ACC112 (cell line): ENCODE measurements around the gene STRN3.
"Not testable (repeated sequence)": the region's sequence is repeated elsewhere in the genome, so short reads cannot be mapped to it uniquely, and the experiment has no call there.

ENCODE experiments used
- H2AFZ ChIP-seq: fragments of 200-600 bp; sonication (generic); one replicate; pipeline ENCODE4 v1.6.0; 2017; ENCODE audit warnings: antibody characterized with exemption, low read length; ENCODE audit not compliant: unreplicated experiment
- H3K27ac ChIP-seq: fragments of 200-600 bp; sonication (generic); 2 replicates; pipeline ENCODE4 v1.5.1; 2014; ENCODE audit warnings: low read depth, mild to moderate bottlenecking, antibody characterized with exemption, low read length, moderate library complexity
- H3K27me3 ChIP-seq: fragments of 200-600 bp; sonication (generic); 2 replicates; pipeline ENCODE4 v1.6.1; 2014; ENCODE audit warnings: mild to moderate bottlenecking, antibody characterized with exemption, low read length, moderate library complexity, mixed read lengths; ENCODE audit not compliant: insufficient read depth
- H3K36me3 ChIP-seq: fragments of 200-600 bp; sonication (generic); 2 replicates; pipeline ENCODE4 v1.6.1; 2016; ENCODE audit warnings: mild to moderate bottlenecking, antibody characterized with exemption, low read length, moderate library complexity, mixed read lengths; ENCODE audit not compliant: insufficient read depth
- H3K4me1 ChIP-seq: fragments of 200-600 bp; sonication (generic); one replicate; pipeline ENCODE4 v1.6.1; 2016; ENCODE audit warnings: low read length, mixed read lengths; ENCODE audit not compliant: insufficient read depth, unreplicated experiment, control insufficient read depth
- H3K4me3 ChIP-seq: fragments of 200-600 bp; sonication (generic); 2 replicates; pipeline ENCODE4 v1.5.1; 2014; ENCODE audit warnings: mild to moderate bottlenecking, low read depth, low read length
- H3K79me2 ChIP-seq: fragments of 200-600 bp; sonication (generic); one replicate; pipeline ENCODE4 v1.6.0; 2016; ENCODE audit warnings: low read length; ENCODE audit not compliant: control insufficient read depth, unreplicated experiment, insufficient read depth

Gene STRN3

GRCh38 chr14:31021576-31021949 lies 4.6 kb downstream of the STRN3 start:
- Histone ChIP-seq H3K79me2 (peaks cover 82% of the 10 kb centered on the region), H2AFZ (no peak overlapping the region), H3K27me3 (no peaks in the 10 kb centered on the region), H3K27ac (no peak overlapping the region), H3K4me1 (peaks cover 21% of the 10 kb centered on the region), H3K36me3 (peaks cover 22% of the 10 kb centered on the region), H3K4me3 (no peak overlapping the region)

- H3K4me3 ChIP-seq, result no peak overlapping the region
- H2AFZ ChIP-seq, result no peak overlapping the region
- H3K27me3 ChIP-seq, result no peaks in the 10 kb centered on the region
- H3K4me1 ChIP-seq, result peaks cover 21% of the 10 kb centered on the region
- peaks cover 85% of the 10 kb centered on the region for H3K79me2 ChIP-seq
- H3K36me3 ChIP-seq, result peaks cover 22% of the 10 kb centered on the region
- H3K27ac ChIP-seq, result no peak overlapping the region
These were observed 5.2 kb downstream of the STRN3 start for GRCh38 chr14:31020834-31021575.

GRCh38 chr14:31018057-31018645 lies 8.0 kb downstream of the STRN3 start:
- H3K79me2 ChIP-seq, result peaks cover 82% of the 10 kb centered on the region
- peaks cover 22% of the 10 kb centered on the region for H3K36me3 ChIP-seq
- no peak overlapping the region for H3K4me3 ChIP-seq
- H3K27ac ChIP-seq, result no peak overlapping the region
- no peak overlapping the region for H2AFZ ChIP-seq
- peaks cover 7% of the 10 kb centered on the region for H3K4me1 ChIP-seq
- no peaks in the 10 kb centered on the region for H3K27me3 ChIP-seq

GRCh38 chr14:31013841-31014240 lies 12.3 kb downstream of the STRN3 start:
- no peak overlapping the region for H3K4me3 ChIP-seq
- no peaks in the 10 kb centered on the region for H3K27me3 ChIP-seq
- peaks cover 11% of the 10 kb centered on the region for H3K36me3 ChIP-seq
- no peaks in the 10 kb centered on the region for H3K4me1 ChIP-seq
- H3K27ac ChIP-seq, result no peak overlapping the region
- peaks cover 71% of the 10 kb centered on the region for H3K79me2 ChIP-seq
- H2AFZ ChIP-seq, result no peak overlapping the region

- no peak overlapping the region for H3K27ac ChIP-seq
- H3K27me3 ChIP-seq, result no peaks in the 10 kb centered on the region
- no peak overlapping the region for H3K4me3 ChIP-seq
- no peak overlapping the region for H2AFZ ChIP-seq
- H3K4me1 ChIP-seq, result no peaks in the 10 kb centered on the region
- H3K36me3 ChIP-seq, result peaks cover 6% of the 10 kb centered on the region; the same call in 1 of the 2 replicates
- H3K79me2 ChIP-seq, result peaks cover 71% of the 10 kb centered on the region
These were observed 15.2 kb downstream of the STRN3 start for GRCh38 chr14:31010935-31011334.

GRCh38 chr14:31009836-31010574 lies 16.2 kb downstream of the STRN3 start:
- H3K4me1 ChIP-seq, result no peaks in the 10 kb centered on the region
- H3K27ac ChIP-seq, result no peak overlapping the region
- H2AFZ ChIP-seq, result no peak overlapping the region
- peaks cover 69% of the 10 kb centered on the region for H3K79me2 ChIP-seq
- H3K27me3 ChIP-seq, result no peaks in the 10 kb centered on the region
- no peak overlapping the region for H3K4me3 ChIP-seq
- peaks cover 10% of the 10 kb centered on the region for H3K36me3 ChIP-seq

GRCh38 chr14:31006703-31007102 lies 19.5 kb downstream of the STRN3 start:
- no peaks in the 10 kb centered on the region for H3K27me3 ChIP-seq
- peaks cover 10% of the 10 kb centered on the region for H3K36me3 ChIP-seq
- H3K4me3 ChIP-seq, result no peak overlapping the region
- no peak overlapping the region for H2AFZ ChIP-seq
- peaks cover 48% of the 10 kb centered on the region for H3K79me2 ChIP-seq
- H3K4me1 ChIP-seq, result no peaks in the 10 kb centered on the region
- no peak overlapping the region for H3K27ac ChIP-seq

GRCh38 chr14:31004007-31004406 lies 22.2 kb downstream of the STRN3 start:
- Histone ChIP-seq H3K79me2 (peaks cover 58% of the 10 kb centered on the region), H3K36me3 (peaks cover 18% of the 10 kb centered on the region)
- not testable (repeated sequence) for H2AFZ ChIP-seq, H3K4me1 ChIP-seq, H3K4me3 ChIP-seq, H3K27me3 ChIP-seq, H3K27ac ChIP-seq

- H3K79me2 ChIP-seq, result peaks cover 61% of the 10 kb centered on the region
- peaks cover 24% of the 10 kb centered on the region for H3K36me3 ChIP-seq
- H3K4me3 ChIP-seq, result no peak overlapping the region
- no peak overlapping the region for H3K27ac ChIP-seq
- H2AFZ ChIP-seq, result no peak overlapping the region
- no peaks in the 10 kb centered on the region for H3K4me1 ChIP-seq
- H3K27me3 ChIP-seq, result no peaks in the 10 kb centered on the region
These were observed 22.9 kb downstream of the STRN3 start for GRCh38 chr14:31003284-31003683.

- no peak overlapping the region for H2AFZ ChIP-seq
- no peak overlapping the region for H3K27ac ChIP-seq
- no peaks in the 10 kb centered on the region for H3K4me1 ChIP-seq
- H3K27me3 ChIP-seq, result no peaks in the 10 kb centered on the region
- peaks cover 64% of the 10 kb centered on the region for H3K79me2 ChIP-seq
- H3K4me3 ChIP-seq, result no peak overlapping the region
- peaks cover 33% of the 10 kb centered on the region for H3K36me3 ChIP-seq
These were observed 24.9 kb downstream of the STRN3 start for GRCh38 chr14:31001339-31001658.
